ENCODE results near the gene GNAS-AS1.

GNAS-AS1 gene

GRCh38 chr20:58817748-58818147 is 33.0 kb downstream of the GNAS-AS1 start:
- H3K4me3 ChIP-seq (ENCODE audit: low read depth, low read length) = no peak overlapping the region
- no peak for TF ChIP-seq CTCF (IDR thresholded peaks at IDR 0.05; ENCODE audit: borderline replicate concordance, insufficient read depth, low read depth, low read length)

GRCh38 chr20:58816957-58817651 is 33.6 kb downstream of the GNAS-AS1 start:
- no peak overlapping the region for H3K4me3 ChIP-seq (ENCODE audit: low read depth, low read length)
- no peak for TF ChIP-seq CTCF (IDR thresholded peaks at IDR 0.05; ENCODE audit: borderline replicate concordance, insufficient read depth, low read depth, low read length)

GRCh38 chr20:58816051-58816450 is 34.7 kb downstream of the GNAS-AS1 start:
- no peak for TF ChIP-seq CTCF (IDR thresholded peaks at IDR 0.05; ENCODE audit: borderline replicate concordance, insufficient read depth, low read depth, low read length)
- no peak overlapping the region for H3K4me3 ChIP-seq (ENCODE audit: low read depth, low read length)

GRCh38 chr20:58815448-58815847 is 35.3 kb downstream of the GNAS-AS1 start:
- no peak overlapping the region for H3K4me3 ChIP-seq (ENCODE audit: low read depth, low read length)
- no peak for TF ChIP-seq CTCF (IDR thresholded peaks at IDR 0.05; ENCODE audit: borderline replicate concordance, insufficient read depth, low read depth, low read length)

GRCh38 chr20:58813369-58813768 is 37.3 kb downstream of the GNAS-AS1 start:
- no peak for TF ChIP-seq CTCF (IDR thresholded peaks at IDR 0.05; ENCODE audit: borderline replicate concordance, insufficient read depth, low read depth, low read length)

GRCh38 chr20:58811334-58811733 is 39.4 kb downstream of the GNAS-AS1 start:
- no peak for TF ChIP-seq CTCF (IDR thresholded peaks at IDR 0.05; ENCODE audit: borderline replicate concordance, insufficient read depth, low read depth, low read length)
- H3K4me3 ChIP-seq (ENCODE audit: low read depth, low read length) = no peak overlapping the region

More at GRCh38 chr20:58813369-58813768, 37.3 kb downstream of the GNAS-AS1 start:
- no peak overlapping the region for H3K4me3 ChIP-seq (ENCODE audit: low read depth, low read length)

GRCh38 chr20:58810879-58811250 is 39.8 kb downstream of the GNAS-AS1 start:
- no peak for TF ChIP-seq CTCF (IDR thresholded peaks at IDR 0.05; ENCODE audit: borderline replicate concordance, insufficient read depth, low read depth, low read length)
- no peak overlapping the region for H3K4me3 ChIP-seq (ENCODE audit: low read depth, low read length)

Data from GM12875 (cell line).